DMS53 (cell line): Measurements from ENCODE around the gene CCN6.
"Not testable (repeated sequence)": the region's sequence is repeated elsewhere in the genome, so short reads cannot be mapped to it uniquely, and the experiment has no call there.

Experiments used
- DNase-seq: peaks from one replicate; lab custom pipeline; 2025; lab: John Stamatoyannopoulos, UW

The CCN6 gene

DNA sequence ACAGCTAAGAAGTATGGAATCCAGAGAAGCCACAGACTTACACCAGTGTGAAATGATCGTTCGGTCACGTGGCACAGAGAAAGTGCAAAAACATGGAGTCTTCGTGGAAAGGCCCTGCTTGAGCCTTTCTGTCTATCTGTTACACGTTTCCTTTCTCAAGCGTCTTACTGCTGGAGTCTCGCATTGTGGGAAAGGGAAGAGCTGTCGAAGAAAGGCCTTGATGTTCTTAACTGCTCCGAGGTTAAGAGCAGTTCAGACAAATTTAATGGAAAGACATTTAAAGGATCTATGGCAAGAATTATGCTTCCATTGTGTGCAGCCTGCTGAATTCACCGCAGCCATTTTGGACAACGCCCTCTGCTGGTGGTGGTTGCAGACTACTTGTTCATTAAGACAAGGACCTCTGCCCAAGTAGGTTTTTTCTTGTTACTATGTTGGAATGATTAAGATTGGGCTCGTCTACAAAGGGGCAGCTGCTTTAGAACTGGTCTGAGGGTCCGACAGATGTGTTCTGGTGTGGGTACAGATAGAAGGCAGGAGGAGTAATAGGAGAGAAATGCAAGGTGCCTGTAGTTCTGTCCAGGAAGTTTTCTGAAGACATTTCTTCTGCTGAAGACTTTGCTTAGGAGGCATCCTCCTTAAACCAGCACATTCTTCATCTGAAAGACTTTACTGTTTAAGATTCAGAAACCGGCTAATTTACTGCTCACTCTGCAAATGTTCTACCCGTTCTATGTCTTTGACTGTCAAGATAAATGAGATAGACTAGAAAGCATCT lies 24.7 kb upstream of the CCN6 start:
- DNase-seq: peak; percentile 77

DNA sequence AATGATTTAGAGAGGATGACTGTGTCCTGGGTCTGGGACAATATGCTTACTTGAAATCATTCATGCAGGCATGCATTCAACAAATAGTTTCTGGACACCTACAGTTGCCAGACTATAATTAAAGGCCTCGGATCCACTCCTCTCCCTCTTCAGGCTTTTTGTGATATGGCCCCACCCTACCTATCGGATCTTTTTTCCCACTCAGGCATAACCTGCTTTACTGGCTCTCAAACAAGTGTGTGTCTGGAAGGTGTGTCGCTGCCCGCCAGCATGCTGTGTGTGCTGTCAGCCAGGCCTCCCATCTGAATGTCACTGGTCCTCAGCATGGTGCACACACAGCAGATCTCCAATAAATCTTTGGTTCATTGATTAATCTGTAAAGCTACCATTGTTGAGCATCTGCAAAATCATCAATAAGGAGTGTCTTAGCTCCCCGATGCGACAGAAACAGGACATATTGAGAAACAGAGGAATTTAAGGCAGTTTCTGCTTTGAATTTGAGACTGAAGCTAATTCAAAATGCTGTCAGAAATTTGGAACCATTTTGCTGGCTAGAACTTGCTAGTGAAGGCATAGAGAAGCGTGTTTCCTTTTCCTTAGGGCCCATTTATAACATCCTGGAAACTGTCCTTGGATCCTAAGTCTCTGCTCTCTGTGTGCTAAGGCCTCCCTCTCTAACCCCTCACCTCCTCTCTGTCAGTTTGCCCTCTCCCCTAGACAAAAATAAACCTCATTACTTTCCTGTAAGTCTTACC lies 23.5 kb upstream of the CCN6 start:
- no peak for DNase-seq

DNA sequence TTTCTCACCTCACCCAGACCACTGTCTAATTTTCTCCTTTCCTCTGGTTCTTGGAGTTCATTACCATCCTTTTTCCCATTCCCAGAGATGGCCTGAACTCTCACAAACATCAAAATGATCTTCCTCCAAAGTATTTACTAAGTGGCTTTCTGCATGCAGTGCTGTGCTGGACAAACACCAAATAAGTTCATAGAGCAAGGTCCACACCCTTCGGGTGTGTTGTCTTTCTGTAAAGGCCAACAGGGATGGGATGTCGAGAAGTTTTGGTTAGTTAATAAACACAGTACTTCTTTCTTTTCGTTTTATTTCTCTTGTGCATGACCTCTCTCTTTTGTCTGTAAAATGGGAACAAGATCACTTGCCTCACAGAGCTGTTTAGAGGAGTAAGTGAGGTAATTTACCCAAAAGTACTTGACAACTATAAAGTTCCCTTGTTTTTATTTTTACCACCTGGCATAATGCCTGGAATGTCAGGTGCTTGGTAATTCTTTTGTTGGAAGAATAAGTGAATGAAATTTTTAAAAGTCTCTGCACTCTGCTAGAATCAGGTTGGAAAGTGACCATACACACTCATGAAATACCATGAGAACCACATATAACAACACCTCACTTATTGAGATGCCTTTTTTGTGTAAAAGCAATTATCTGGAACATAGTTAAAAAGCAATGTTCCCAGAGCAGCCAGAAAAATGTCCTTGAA lies 22.8 kb upstream of the CCN6 start:
- no peak for DNase-seq

DNA sequence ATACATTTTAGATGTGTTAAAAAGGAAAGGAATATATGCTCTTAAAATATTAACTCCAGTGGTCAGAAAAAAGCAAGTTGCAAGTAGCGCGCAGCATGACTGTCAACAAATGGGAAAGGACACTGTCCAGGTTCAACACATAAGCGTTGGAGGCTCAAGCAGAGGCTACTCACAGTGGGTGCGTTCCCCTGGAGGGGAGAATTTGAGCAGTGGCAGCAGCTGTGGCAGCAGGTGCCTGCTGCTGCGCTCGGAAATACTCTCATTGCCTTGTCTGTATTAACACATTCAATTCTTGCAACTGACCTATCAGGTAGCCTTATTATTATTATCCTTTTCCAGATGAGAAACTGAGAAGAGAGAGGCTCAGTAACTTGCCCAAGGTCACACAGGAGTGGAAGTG lies 21.9 kb upstream of the CCN6 start:
- no peak for DNase-seq

DNA sequence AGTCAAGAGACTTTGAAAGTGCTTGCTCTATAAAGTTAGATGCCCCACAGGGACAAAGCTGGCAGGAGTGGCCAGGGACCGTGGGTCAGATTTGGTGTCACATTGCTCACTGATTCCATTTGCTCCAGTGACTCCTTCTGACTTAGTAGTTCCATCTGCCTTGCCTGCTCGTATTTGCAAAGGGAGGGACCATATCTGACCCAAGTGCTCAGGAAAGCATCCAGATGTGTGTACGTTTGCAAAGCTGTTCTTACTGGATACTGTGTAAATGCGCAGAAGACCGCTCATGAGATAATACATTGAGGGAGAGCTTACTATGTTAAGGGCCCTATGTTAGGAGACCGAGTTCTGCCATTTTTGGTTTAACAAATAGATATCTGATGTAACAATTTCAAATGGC lies 21.2 kb upstream of the CCN6 start:
- DNase-seq: peak; percentile 4

DNA sequence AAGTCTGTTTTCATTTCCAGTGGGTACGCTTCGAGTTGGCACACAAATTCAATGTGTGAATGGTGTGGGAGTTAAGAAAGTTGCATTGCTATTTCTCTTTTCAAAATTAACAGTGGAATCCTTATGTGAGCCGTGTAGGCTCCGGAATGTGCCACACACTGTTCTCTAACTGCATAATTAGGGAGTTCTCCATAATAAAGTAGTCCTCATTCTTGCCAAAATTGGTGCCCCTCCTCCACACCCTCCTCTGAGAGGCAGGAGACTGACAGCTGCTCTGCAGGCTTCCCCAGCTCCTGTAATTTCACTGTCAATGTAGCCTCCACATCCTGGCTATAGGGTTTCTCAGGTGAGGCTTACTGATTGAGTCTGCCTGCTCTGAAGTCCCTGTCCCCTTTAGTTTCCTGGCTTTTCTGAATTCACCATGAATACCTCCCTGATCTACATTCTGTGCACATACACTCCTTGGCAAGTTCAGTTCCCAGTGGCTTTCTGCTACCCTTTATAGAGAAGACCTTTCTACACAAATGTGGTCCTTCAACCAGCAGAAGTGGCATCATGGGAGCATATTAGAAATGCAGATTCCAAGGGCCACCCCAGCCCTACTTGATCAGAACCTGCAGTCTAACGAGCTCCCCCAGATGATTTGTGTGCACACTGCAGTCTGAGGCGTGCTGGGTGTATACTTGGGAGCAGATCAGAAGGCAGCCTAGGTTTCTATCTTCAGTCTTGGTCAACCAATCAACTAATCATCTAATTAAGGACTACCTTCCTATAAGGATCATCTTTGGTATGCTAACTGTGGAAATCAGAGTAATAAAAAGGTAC lies 19.9 kb upstream of the CCN6 start:
- DNase-seq: no peak

DNA sequence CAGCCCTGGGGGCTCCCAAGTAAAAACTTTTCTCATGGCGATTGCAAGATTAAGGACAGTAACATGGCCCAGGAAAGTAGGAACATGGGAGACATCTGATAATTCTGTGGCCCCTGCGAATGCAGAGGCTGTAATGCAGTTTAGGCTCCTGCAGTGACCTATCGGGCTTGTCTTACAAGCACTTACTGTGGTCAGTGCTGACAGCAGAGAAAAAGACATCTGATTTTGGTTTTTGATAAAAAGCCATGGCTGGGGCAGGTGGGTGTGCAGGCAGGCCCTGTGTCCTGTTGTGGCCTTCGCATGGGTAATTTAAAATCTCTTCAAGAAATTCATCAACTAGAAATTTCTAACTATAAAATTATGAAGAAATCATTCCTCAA lies 19.3 kb upstream of the CCN6 start:
- DNase-seq: no peak

DNA sequence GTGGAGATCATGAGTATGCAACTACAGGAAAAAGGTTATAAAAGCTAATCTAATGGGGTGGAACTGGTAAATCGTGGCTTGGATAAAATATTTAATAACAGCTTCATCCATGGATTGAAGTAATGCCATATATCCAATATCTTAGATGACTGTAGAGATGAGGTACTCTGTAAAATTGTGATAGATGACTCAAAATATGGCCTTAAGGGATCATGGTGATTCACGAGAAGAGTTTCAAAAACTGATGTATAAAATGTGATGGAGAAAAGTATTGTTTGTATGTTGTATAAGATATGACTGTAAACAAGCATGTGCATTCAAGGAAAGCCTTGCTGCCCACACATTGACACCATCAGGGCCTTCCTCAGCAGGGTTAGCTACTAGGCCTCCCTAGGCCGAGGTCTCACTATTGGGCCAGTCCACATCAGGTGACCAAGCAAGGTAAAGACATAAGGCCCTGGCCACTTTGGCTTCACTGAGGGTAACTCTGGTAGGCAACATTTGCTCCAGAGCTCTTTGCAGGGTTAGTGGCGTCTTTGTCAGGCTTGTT lies 17.7 kb upstream of the CCN6 start:
- no peak for DNase-seq

DNA sequence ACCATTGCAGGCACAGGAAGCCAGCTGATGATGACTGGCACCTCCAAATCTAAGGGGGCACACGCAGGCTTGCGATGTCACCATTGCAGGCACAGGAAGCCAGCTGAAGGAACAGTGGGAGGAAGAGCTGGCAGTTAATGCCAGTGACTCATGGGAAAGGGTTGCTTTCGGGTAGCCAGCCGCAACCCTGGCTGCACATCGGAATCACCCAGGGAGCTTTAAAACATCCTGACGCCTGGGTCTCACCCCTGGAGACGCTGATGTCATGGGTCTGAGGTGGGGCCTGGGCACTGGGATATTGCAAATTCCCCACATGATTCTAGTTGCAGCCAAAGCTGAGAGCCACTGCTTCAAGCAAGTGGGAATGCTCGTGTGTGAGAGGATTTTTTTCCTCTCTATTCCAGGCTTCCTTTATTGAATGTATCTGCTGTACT lies 16.1 kb upstream of the CCN6 start:
- DNase-seq: no peak

DNA sequence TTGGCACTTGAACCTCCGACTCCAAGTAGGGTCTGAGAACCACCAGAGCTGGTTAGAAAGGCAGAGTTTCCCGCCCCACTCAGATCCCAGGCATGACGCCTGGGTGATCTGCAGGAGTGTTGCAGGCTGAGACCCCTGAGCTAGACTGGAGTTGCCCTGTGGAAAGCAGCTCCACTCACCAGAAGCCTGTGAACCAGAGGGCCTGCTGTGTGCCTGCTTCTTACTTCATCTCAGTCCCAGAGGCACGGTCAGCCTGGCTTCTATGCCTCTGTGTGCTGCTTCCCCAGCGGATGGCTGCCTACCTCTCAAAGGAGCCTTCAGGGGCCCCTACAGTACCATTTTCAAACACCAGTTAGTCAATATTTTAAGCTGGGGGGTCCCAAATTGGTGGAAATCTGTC lies 15.6 kb upstream of the CCN6 start:
- no peak for DNase-seq

DNA sequence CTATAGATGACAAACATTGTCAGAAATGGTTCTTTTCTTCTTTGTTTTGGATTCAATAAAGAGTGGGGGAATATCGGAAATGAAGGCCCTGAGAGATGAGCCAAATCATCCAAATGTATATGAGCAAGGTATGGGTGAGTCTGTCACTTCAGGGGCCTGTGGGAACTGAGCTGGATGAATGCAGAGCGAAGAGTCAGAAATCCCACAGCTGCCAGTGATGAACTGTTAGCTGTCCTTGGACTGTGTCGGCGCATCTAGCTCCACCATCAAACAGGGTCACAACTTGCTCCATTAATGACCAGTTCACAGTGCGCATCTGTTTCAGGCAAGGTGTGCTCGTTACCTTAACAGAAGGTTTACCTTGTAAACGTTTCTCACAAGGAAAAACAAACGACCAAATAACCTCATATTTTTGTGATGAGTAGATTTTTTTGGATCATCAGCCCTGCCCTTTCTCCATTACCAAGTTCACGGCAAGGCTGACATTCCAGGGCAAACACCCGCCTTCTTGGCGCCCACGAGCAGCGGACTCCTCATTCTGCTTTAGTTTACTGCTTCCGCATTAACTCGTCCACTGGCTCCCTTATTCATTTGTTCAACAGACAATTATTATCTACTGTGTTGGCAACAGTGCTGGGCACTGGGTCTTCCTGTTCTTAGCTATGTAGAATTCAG lies 15.0 kb upstream of the CCN6 start:
- no peak for DNase-seq

DNA sequence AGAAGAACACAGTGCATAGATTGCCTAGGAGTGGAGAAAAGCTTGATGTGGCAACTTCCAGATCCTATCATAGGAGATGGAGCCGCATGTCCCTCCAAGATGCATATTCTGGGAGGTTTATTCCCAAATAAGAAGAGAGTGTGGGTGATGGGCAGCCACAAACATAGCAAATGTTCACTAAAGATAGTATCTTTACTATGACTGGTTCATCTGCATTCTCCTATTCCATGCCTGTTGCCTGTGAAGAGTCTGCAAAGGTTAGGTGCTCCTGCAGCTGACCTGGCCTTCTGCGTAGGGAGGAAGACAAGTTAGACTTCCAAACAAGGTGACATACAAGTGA lies 14.5 kb upstream of the CCN6 start:
- DNase-seq: no peak

DNA sequence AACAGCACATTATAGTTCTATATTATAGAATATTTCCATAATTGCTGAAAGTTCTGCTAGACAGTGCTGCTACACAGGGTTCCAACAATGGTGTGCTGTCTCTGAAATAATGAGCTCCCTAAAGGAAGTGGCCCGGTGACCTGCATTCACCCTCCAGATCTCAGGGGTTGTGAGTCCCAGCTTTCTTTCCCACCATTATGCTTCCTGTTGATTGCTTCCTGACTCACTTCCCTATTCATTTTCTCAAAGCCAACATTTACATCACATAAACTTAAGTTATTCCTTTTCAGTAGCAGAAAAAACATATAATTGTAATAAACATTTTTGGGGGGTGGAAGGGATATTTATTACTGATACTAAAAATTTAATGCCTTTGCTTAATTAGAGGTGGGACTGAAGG lies 12.9 kb upstream of the CCN6 start:
- DNase-seq: no peak

DNA sequence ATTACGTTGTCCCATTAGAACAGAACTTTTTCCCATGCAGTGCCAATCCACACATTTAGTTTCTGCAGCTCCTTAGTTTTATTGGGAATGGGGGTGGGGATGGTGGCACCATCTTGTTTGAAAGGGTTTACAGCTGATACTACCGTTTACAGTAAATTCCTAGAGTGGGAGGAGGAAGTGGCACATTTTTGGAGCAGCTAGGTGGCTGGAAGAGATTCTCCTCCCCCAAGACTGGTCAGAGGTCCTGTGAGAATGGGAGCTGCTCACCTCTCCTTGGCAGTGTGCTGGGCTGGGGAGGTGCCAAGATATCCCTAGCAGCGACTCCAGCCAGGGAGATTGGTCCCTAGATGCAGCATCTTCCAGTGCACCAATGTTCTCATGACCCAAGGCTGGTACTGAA lies 12.4 kb upstream of the CCN6 start:
- DNase-seq: no peak

DNA sequence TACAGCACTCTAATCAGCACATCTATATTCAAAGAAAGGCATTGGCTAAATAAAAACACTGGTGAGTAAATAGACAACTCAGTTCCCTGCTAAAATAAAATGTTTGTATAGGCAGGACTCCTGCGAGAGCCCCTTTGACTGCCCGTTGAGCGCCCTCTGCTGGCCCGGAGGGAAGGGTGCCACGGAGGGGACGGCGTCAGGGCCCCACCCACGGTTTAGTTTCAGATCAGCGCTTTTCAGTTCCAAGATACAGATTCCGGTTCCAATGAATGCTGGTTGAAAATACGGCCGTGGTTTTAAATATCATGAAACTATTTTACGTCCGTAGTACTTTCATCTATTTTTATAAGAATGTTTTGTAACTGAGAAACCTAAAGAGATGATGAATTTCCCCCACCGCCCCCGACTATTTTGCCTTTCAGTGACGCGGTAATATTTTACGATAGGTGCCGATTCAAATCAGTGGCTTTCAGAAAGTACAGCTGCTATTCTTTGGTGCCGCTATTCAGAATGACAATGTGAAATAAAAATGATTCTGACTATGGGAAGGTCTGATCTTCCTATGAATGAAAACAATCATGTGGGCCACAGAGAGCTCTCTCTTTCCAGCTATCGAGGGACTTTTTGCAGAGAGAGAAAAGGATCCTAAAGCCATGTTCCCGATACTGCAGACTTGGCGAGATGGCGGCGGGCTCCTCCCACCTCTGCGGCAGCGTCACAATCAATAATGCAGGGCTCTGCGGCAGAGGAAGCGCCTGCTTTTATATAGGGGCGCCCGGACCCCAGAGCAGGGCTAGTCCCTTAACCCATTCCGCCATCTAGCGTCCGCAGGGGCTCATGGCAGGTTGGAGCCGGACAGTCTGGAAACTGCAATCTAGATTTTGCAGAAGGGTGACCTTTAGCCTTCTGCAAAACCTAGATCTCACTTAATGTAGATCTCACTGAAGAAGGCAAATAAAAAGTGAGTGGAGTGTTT lies 10.6 kb upstream of the CCN6 start:
- DNase-seq: peak; percentile 93

DNA sequence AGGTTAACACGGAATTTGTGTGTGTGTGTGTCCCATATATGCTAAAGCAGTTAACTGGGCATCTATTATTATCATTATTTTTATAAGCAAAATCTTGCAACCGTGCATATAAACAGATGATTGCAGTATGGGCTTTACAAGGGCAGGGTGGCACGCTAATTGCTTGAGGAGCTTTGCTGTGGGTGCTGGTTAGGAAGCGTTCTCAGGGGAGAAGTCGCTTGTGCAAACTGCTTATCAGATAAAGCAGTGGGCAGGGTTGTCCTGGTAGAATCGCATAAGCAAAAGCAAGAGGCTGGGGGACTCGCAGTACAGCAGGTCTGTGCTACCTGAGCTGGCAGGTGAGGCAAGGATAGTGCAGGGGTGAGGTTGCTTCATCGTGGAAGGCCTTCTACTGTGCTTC lies 9.7 kb upstream of the CCN6 start:
- DNase-seq: no peak

DNA sequence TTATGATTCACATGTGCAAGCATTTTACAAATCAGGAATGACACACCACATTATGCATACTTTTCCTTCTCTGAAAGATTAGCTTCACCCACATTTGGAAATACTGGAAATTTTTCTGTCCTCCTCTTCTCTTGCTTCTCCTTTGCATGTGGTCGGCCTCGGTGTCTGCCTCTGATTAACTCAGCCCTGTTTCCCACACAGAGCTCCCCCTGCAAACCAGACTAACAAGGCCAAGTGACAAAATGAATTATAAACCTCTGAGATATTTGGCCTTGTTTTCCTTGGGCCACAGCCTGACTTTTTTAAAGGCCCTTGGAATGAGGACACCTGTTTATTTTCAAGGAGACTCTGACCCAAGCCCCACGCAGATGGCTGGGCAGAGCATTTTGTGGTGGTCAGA lies 9.0 kb upstream of the CCN6 start:
- DNase-seq: no peak

DNA sequence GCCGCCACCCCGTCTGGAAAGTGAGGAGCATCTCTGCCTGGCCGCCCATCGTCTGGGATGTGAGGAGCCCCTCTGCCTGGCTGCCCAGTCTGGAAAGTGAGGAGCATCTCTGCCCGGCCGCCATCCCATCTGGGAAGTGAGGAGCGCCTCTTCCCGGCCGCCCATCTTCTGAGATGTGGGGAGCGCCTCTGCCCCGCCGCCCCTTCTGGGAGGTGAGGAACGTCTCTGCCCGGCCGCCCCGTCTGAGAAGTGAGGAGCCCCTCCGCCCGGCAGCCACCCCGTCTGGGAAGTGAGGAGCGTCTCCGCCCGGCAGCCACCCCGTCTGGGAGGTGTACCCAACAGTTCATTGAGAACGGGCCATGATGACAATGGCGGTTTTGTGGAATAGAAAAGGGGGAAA lies 6.4 kb upstream of the CCN6 start:
- DNase-seq: not testable (repeated sequence)

DNA sequence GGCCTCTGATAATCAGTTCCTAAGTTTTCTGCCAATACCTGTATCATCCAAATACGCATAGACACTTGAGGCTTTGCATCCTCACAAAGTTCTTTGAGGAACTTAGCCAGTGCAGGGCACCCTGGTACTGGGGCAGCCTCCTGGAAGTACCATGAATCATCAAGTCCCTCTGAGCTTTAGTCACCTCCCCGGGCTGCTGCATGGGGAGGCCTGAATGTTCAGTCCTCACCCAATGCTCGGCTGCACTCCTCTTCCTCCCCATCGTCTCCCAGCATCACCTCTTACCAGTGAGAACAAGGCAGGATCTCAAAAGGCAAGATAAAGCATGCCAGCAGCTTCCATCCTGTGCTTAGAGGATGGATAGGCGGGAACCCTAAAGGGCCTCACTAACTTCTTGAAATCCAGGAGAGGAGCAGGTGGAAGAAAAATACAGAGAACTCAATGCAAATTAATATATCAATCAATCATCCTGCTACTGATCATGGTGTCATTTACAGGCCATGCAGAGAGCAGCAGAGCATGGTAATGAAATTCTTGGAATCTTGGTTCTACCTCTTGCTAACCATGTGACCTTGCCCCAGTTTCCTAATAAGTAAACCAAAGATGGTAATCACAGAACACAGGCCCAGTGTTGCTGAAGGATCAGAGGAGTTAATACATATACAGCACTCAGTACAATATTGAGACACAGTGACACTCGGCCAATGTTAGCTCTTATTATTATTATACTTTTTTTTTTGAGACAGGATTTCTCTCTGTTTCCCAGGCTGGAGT lies 4.7 kb upstream of the CCN6 start:
- no peak for DNase-seq
